Trophoblast cell (in vitro differentiated cells and primary cell): ENCODE results near the gene UVRAG.
"Not testable (repeated sequence)": the region's sequence is repeated elsewhere in the genome, so short reads cannot be mapped to it uniquely, and the experiment has no call there.

Source experiments
- DNase-seq, 2 donors: peaks; one replicate each; pipeline ENCODE4 v3.0.0-alpha.2; 2016
- H2AFZ ChIP-seq: 2 replicates; pipeline ENCODE4 v1.6.1; 2013; ENCODE audit warnings: low read length, moderate library complexity, mild to moderate bottlenecking; ENCODE audit not compliant: insufficient read depth, poor library complexity
- H2AK5ac ChIP-seq: 2 replicates; pipeline ENCODE4 v1.6.1; 2013; ENCODE audit warnings: mild to moderate bottlenecking, low read length
- H2BK120ac ChIP-seq: 2 replicates; pipeline ENCODE4 v1.6.1; 2013; ENCODE audit warnings: low read length, mild to moderate bottlenecking, moderate library complexity; ENCODE audit not compliant: insufficient read depth, poor library complexity
- H2BK12ac ChIP-seq: 2 replicates; pipeline ENCODE4 v1.6.1; 2013; ENCODE audit warnings: mild to moderate bottlenecking, low read length, moderate library complexity
- H2BK5ac ChIP-seq: 2 replicates; pipeline ENCODE4 v1.6.1; 2013; ENCODE audit warnings: low read length, low read depth, moderate library complexity, mild to moderate bottlenecking; ENCODE audit not compliant: poor library complexity
- H3K14ac ChIP-seq: 2 replicates; pipeline ENCODE4 v1.6.1; 2013; ENCODE audit warnings: mild to moderate bottlenecking, low read length
- H3K18ac ChIP-seq: 2 replicates; pipeline ENCODE4 v1.6.1; 2013; ENCODE audit warnings: mild to moderate bottlenecking, low read length
- H3K23ac ChIP-seq: 2 replicates; pipeline ENCODE4 v1.6.1; 2013; ENCODE audit warnings: low read length
- H3K27ac ChIP-seq: 2 replicates; pipeline ENCODE4 v1.5.1; 2013; ENCODE audit warnings: low read depth, mild to moderate bottlenecking, inconsistent platforms, low read length, moderate library complexity
- H3K27me3 ChIP-seq: 2 replicates; pipeline ENCODE4 v1.6.1; 2013; ENCODE audit warnings: inconsistent platforms, mild to moderate bottlenecking, low read length, moderate library complexity; ENCODE audit not compliant: insufficient read depth
- H3K36me3 ChIP-seq, 2 experiments: 1 replicate in 1 of 2; 2 replicates in 1 of 2; pipeline ENCODE4 v1.6.1; 2013; ENCODE audit warnings: low read length in 2 of 2, mild to moderate bottlenecking in 2 of 2, moderate library complexity in 1 of 2; ENCODE audit not compliant: insufficient read depth in 2 of 2, control insufficient read depth in 1 of 2
- H3K4ac ChIP-seq: 2 replicates; pipeline ENCODE4 v1.6.1; 2013; ENCODE audit warnings: low read depth, mild to moderate bottlenecking, low read length, moderate library complexity
- H3K4me1 ChIP-seq, 2 experiments: 1 replicate in 1 of 2; 2 replicates in 1 of 2; pipeline ENCODE4 v1.6.1; 2013; ENCODE audit warnings: low read length in 2 of 2, mild to moderate bottlenecking in 2 of 2, moderate library complexity in 1 of 2; ENCODE audit not compliant: insufficient read depth in 2 of 2, control insufficient read depth in 1 of 2
- H3K4me2 ChIP-seq: 2 replicates; pipeline ENCODE4 v1.6.1; 2013; ENCODE audit warnings: inconsistent platforms, mild to moderate bottlenecking, low read length, moderate library complexity
- H3K4me3 ChIP-seq: 2 replicates; pipeline ENCODE4 v1.5.1; 2013; ENCODE audit warnings: mild to moderate bottlenecking, low read depth, low read length, inconsistent platforms
- H3K79me1 ChIP-seq: one replicate; pipeline ENCODE4 v1.6.1; 2013; ENCODE audit warnings: low read length
- H3K79me2 ChIP-seq: 2 replicates; pipeline ENCODE4 v1.6.1; 2013; ENCODE audit warnings: low read length, mild to moderate bottlenecking; ENCODE audit not compliant: control insufficient read depth, insufficient read depth, poor library complexity
- H3K9ac ChIP-seq: 2 replicates; pipeline ENCODE4 v1.6.1; 2013; ENCODE audit warnings: mild to moderate bottlenecking, low read length
- H3K9me3 ChIP-seq: 2 replicates; pipeline ENCODE4 v1.6.1; 2013; ENCODE audit warnings: low read depth, mild to moderate bottlenecking, control low read depth, inconsistent platforms, low read length; ENCODE audit not compliant: insufficient read depth
- H4K12ac ChIP-seq: 2 replicates; pipeline ENCODE4 v1.6.1; 2013; ENCODE audit warnings: low read depth, mild to moderate bottlenecking, low read length, moderate library complexity
- H4K8ac ChIP-seq: 2 replicates; pipeline ENCODE4 v1.6.1; 2013; ENCODE audit warnings: low read depth, mild to moderate bottlenecking, low read length, moderate library complexity
- H4K91ac ChIP-seq: one replicate; pipeline ENCODE4 v1.6.1; 2013; ENCODE audit warnings: low read depth, mild to moderate bottlenecking, low read length, moderate library complexity
- WGBS: extraction: QIAGEN DNeasy Blood & Tissue Kit; methylation state at CpG from one replicate; pipeline ENCODE4 v1.1.7; 2013; ENCODE audit warnings: missing lambda C conversion rate; ENCODE audit not compliant: insufficient read length, insufficient coverage; ENCODE audit errors: extremely low coverage; 5-methylcytosine and 5-hydroxymethylcytosine counted together

The UVRAG gene

DNA sequence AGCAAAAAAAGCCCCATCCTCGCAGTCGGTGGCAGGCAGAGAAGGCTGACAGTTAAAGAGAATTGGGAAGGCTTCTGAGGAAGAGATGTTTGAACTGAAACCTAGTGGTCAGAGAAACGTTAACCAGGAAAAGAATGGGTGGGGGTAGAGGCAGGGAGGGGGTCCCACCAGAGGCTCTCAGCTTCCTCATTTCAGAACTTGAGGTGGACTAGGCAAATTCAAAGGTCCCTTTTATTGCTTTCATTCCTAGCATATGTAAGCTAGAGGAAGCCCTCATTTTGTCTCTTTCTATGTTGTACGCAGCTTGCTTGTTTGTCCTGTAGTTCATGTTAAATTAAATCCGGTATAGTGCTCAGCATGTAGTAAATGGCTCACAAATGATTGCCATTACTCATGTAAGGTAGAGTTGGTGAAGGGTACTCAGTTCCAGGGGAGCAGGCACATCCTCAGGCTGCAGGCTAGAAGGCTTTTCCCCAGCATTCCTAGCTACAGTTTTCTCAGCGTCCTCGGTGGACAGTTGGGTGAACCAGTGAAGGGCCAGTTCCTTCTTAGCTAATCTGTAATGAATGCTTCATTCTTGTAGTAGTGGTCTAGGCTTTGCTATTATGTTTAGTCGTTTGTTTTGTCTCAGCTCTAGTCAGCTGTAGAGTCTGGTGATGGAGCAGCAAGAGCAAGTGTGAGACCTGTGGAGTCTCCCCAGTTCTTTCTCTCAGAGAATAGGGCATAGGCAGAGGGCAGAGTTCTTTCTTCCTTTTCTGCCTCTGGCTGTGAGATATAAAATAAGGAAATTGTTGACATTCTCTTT, 58.6 kb downstream of the UVRAG start:
- Histone ChIP-seq H3K27ac (no peak overlapping the region), H2BK5ac (no peak overlapping the region), H2AK5ac (no peak overlapping the region), H3K27me3 (no peaks in the 10 kb centered on the region), H4K12ac (no peak overlapping the region), H3K18ac (no peak overlapping the region), H3K79me2 (no peaks in the 10 kb centered on the region), H3K4me1 (no peaks in the 10 kb centered on the region), H3K36me3 (no peaks in the 10 kb centered on the region), H4K91ac (no peak overlapping the region), H3K4me3 (no peak overlapping the region), H2AFZ (no peak overlapping the region), H3K14ac (no peak overlapping the region), H3K9ac (no peak overlapping the region), H3K4ac (no peak overlapping the region), H3K23ac (no peak overlapping the region), H3K4me2 (no peak overlapping the region), H2BK120ac (no peak overlapping the region), H2BK12ac (no peak overlapping the region), H3K9me3 (no peaks in the 10 kb centered on the region), H4K8ac (no peak overlapping the region), H3K79me1 (no peaks in the 10 kb centered on the region)
- WGBS, result no CpG with 5 or more reads among the region's 8 CpGs
- DNase-seq, result no peak

GRCh38 chr11:75874684-75875341, 59.8 kb downstream of the UVRAG start:
- H4K91ac ChIP-seq, result no peak overlapping the region
- H3K27ac ChIP-seq, result no peak overlapping the region
- H3K23ac ChIP-seq, result no peak overlapping the region
- H3K4me3 ChIP-seq, result no peak overlapping the region
- no peak overlapping the region for H3K9ac ChIP-seq
- no peak overlapping the region for H4K12ac ChIP-seq
- H2AK5ac ChIP-seq, result no peak overlapping the region
- H2BK120ac ChIP-seq, result no peak overlapping the region
- no peak overlapping the region for H2AFZ ChIP-seq
- H2BK5ac ChIP-seq, result no peak overlapping the region
- H3K4me2 ChIP-seq, result no peak overlapping the region
- no peak overlapping the region for H3K4ac ChIP-seq
- H3K18ac ChIP-seq, result no peak overlapping the region
- no peaks in the 10 kb centered on the region for H3K9me3 ChIP-seq
- WGBS, result no CpG with 5 or more reads among the region's 5 CpGs
- no peak overlapping the region for H2BK12ac ChIP-seq
- no peaks in the 10 kb centered on the region for H3K4me1 ChIP-seq
- no peak overlapping the region for H4K8ac ChIP-seq
- DNase-seq, result no peak
- no peaks in the 10 kb centered on the region for H3K79me2 ChIP-seq
- no peaks in the 10 kb centered on the region for H3K36me3 ChIP-seq
- no peaks in the 10 kb centered on the region for H3K79me1 ChIP-seq
- no peaks in the 10 kb centered on the region for H3K27me3 ChIP-seq
- no peak overlapping the region for H3K14ac ChIP-seq

GRCh38 chr11:75877327-75877726, 62.3 kb downstream of the UVRAG start:
- H3K79me1 ChIP-seq, H4K12ac ChIP-seq, H3K79me2 ChIP-seq, H4K8ac ChIP-seq, H3K4ac ChIP-seq, H3K9me3 ChIP-seq, H3K14ac ChIP-seq, H2AFZ ChIP-seq, H4K91ac ChIP-seq, H3K23ac ChIP-seq, H2BK120ac ChIP-seq, H3K27ac ChIP-seq, DNase-seq, H3K4me1 ChIP-seq, H2BK12ac ChIP-seq, H3K36me3 ChIP-seq, H3K18ac ChIP-seq, H3K4me2 ChIP-seq, H3K27me3 ChIP-seq, H3K4me3 ChIP-seq, H3K9ac ChIP-seq, H2BK5ac ChIP-seq, H2AK5ac ChIP-seq: not testable (repeated sequence)
- WGBS, result no CpG with 5 or more reads among the region's 27 CpGs

DNA sequence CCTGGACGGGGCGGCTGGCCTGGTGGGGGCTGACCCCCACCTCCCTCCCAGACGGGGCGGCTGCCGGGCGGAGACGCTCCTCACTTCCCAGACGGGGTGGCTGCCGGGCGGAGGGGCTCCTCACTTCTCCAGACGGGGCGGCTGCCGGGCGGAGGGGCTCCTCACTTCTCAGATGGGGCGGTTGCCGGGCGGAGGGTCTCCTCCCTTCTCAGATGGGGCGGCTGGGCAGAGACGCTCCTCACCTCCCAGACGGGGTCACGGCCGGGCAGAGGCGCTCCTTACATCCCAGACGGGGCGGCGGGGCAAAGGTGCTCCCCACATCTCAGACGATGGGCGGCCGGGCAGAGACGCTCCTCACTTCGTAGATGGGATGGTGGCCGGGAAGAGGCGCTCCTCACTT, 62.9 kb downstream of the UVRAG start:
- H3K4me2 ChIP-seq, DNase-seq, H4K91ac ChIP-seq, H3K79me2 ChIP-seq, H3K14ac ChIP-seq, H2AK5ac ChIP-seq, H3K4me3 ChIP-seq, H3K27ac ChIP-seq, H3K18ac ChIP-seq, H3K79me1 ChIP-seq, H3K4ac ChIP-seq, H3K4me1 ChIP-seq, H3K36me3 ChIP-seq, H3K23ac ChIP-seq, H3K9ac ChIP-seq, H2AFZ ChIP-seq, H2BK120ac ChIP-seq, H4K12ac ChIP-seq, H3K9me3 ChIP-seq, H2BK5ac ChIP-seq, H3K27me3 ChIP-seq, H2BK12ac ChIP-seq, H4K8ac ChIP-seq: not testable (repeated sequence)
- no CpG with 5 or more reads among the region's 33 CpGs for WGBS
